Measurements from ENCODE around the gene MANSC1. TPM values are rescaled to one million over a fixed set of nuclear protein-coding genes. Genes with fewer than 3 reads are reported as not detected.

The MANSC1 gene
- total RNA-seq, 1 donor from 2014 or later, result 19.8 TPM

DNA sequence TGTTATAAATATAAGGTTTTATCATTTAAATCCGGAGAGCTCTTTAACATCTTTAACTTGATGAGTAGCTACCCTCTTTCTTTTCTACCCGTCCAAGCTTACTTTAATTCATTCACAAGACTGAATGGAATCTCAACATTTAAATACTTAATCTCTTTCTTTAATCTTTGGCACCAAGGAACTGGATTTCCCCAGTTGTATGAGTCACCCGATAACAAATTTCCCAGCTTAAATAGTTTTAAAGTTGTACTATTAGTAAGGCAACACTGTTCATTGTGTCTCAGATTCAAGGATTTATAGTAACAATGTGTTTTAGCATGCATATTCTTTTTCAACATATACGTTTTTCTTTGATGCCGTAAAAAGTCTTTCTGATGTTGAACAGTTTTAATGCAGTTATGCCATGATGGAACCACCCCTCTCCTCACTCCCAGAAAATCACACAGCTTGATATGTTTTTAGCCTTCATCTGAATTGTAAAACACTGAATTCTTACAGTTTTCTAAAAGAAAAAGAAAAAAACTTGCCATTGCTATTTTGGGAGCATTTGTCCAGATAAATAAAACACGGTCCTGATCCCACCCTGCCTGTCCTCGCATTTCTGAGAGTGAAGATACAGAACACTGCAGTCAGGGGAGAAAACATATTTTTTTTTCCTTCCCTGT lies 67.1 kb downstream of the MANSC1 start:
- intact Hi-C loops (cut with DNase I), result no loop called here
- DNase-seq (ENCODE audit: low spot score) (no peak), ATAC-seq (no peak)

DNA sequence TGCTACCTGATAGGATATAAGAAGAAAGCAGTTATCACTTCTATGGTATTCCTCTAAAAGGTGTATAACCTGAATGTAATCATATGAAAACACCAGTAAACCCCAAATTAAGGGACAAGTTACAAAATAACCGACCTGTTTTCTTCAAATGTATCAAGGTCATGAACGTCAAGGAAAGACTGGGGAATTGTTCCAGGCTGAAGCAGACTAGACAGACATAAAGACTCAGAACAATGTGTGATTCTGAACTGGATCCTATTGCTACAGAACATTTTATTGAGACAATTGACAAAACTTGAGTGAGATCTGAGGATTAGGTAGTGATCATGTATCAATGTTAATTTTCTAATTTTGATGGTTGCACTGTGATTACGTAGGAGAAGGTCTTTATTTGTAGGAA lies 67.8 kb downstream of the MANSC1 start:
- intact Hi-C loops (cut with DNase I), result no loop called here
- DNase-seq (ENCODE audit: low spot score) (no peak), ATAC-seq (no peak)

DNA sequence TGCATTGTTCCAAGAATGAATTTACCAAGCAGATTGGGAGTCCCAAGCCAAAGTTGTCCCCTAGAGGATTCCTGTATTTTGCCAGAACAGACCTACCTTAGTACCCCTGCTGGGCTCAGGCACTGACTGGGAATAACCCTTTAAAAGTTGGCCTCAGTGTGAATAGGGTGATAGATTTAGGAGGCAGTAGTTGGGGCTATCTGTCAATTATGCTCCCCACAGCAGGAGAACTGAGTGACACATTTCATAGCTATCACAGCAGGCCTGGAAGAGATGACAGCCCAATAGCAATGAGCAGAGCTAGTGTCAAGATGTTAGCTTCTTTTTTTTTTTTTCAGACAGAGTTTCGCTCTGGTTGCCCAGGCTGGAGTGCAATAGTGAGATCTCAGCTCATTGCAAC lies 68.9 kb downstream of the MANSC1 start:
- ATAC-seq (no peak), DNase-seq (ENCODE audit: low spot score) (no peak)
- intact Hi-C loops (cut with DNase I), result no loop called here

DNA sequence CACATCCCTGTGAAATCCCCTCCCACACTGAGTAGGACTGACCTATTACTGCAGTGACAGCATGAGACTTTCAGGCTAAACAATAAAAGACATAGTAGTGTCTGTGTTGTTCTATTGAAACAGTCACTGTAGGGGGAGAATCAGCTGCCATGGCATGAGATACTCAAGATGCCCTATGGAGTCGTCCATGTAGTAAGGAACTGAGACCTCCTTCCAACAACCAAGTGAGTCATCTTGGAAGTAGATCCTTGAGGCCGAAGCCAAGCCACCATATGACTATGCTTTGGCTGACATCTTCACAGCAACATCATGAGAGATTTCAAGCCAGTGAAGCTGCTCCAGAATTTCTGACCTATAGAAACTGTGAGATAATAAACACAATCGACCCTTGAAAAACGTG lies 71.1 kb downstream of the MANSC1 start:
- intact Hi-C loops (cut with DNase I), result no loop called here

More for the DNA sequence above, 71.1 kb downstream of the MANSC1 start:
- ATAC-seq (peak; percentile 28), DNase-seq (ENCODE audit: low spot score) (no peak)

Other genes starting within 250 kb of the MANSC1 start
- 56.1 TPM for gene LRP6, start 83.2 kb downstream of the MANSC1 start, total RNA-seq
- 35.8 TPM for gene BORCS5, start 6.8 kb upstream of the MANSC1 start, total RNA-seq
- gene DUSP16, start 212.6 kb upstream of the MANSC1 start, total RNA-seq, result 28.6 TPM